Measurements from ENCODE around the gene PCDHGA5.
"Not testable (repeated sequence)": the region's sequence is repeated elsewhere in the genome, so short reads cannot be mapped to it uniquely, and the experiment has no call there.

The PCDHGA5 gene

GRCh38 chr5:141351591-141351990 lies 12.4 kb upstream of the PCDHGA5 start:
- no peak for DNase-seq (ENCODE audit: low spot score)

- DNase-seq (ENCODE audit: low spot score): no peak
Measured at GRCh38 chr5:141354900-141355469, 9.0 kb upstream of the PCDHGA5 start, which contains the start of gene PCDHGA4. TSS of gene PCDHGA4 (plus strand) at chr5:141355021. CDS start at chr5:141355108, 87 bp downstream.

- no peak for DNase-seq (ENCODE audit: low spot score)
Measured at GRCh38 chr5:141355641-141356040, 8.3 kb upstream of the PCDHGA5 start.

- DNase-seq (ENCODE audit: low spot score): no peak
Measured at GRCh38 chr5:141356133-141356532, 7.8 kb upstream of the PCDHGA5 start.

- DNase-seq (ENCODE audit: low spot score): no peak
Measured at GRCh38 chr5:141356950-141357349, 7.0 kb upstream of the PCDHGA5 start.

- DNase-seq (ENCODE audit: low spot score): no peak
Measured at GRCh38 chr5:141359790-141360426, 4.1 kb upstream of the PCDHGA5 start, which contains the start of gene PCDHGB2. TSS of gene PCDHGB2 (plus strand) at chr5:141359994. CDS start at chr5:141360136, 142 bp downstream.

GRCh38 chr5:141360685-141361084 lies 3.3 kb upstream of the PCDHGA5 start:
- no peak for DNase-seq (ENCODE audit: low spot score)

GRCh38 chr5:141362719-141363118 lies 1.2 kb upstream of the PCDHGA5 start:
- DNase-seq (ENCODE audit: low spot score): no peak

GRCh38 chr5:141366016-141366896 lies 2.3 kb downstream of the PCDHGA5 start:
- no peak for DNase-seq (ENCODE audit: low spot score)

- DNase-seq (ENCODE audit: low spot score): no peak
Measured at GRCh38 chr5:141369994-141370848, 6.3 kb downstream of the PCDHGA5 start, which contains the start of gene PCDHGB3. TSS of gene PCDHGB3 (plus strand) at chr5:141370242. CDS start at chr5:141370395, 153 bp downstream.

GRCh38 chr5:141371572-141372475 lies 7.9 kb downstream of the PCDHGA5 start:
- no peak for DNase-seq (ENCODE audit: low spot score)

- no peak for DNase-seq (ENCODE audit: low spot score)
Measured at GRCh38 chr5:141373673-141374317, 9.8 kb downstream of the PCDHGA5 start, which contains the start of gene PCDHGA6. TSS of gene PCDHGA6 (plus strand) at chr5:141373891. CDS start at chr5:141374084, 193 bp downstream.

- no peak for DNase-seq (ENCODE audit: low spot score)
Measured at GRCh38 chr5:141374627-141375026, 10.7 kb downstream of the PCDHGA5 start.

GRCh38 chr5:141375444-141376155 lies 11.6 kb downstream of the PCDHGA5 start:
- not testable (repeated sequence) for DNase-seq (ENCODE audit: low spot score)

- no peak for DNase-seq (ENCODE audit: low spot score)
Measured at GRCh38 chr5:141382469-141383294, 18.7 kb downstream of the PCDHGA5 start, which contains the start of gene PCDHGA7. TSS of gene PCDHGA7 (plus strand) at chr5:141382742. CDS start at chr5:141382900, 158 bp downstream.

GRCh38 chr5:141383345-141383744 lies 19.4 kb downstream of the PCDHGA5 start:
- no peak for DNase-seq (ENCODE audit: low spot score)

GRCh38 chr5:141384471-141385267 lies 20.7 kb downstream of the PCDHGA5 start:
- DNase-seq (ENCODE audit: low spot score): no peak
